Fibroblast of pulmonary artery (primary cell): ENCODE data around the gene ARL10.

ENCODE experiments used
- DNase-seq: peaks from one replicate; pipeline ENCODE4 v3.0.0-alpha.2; 2010; ENCODE audit warnings: low read depth
- H3K4me3 ChIP-seq: replicated peaks from 2 replicates; pipeline ENCODE4 v1.5.1; 2011; ENCODE audit warnings: low read depth, mild to moderate bottlenecking, control low read depth, low read length, moderate library complexity
- TF ChIP-seq, protein P1 (sequence below): IDR thresholded peaks from 2 replicates; pipeline ENCODE4 v1.5.1; 2011; ENCODE audit warnings: mild to moderate bottlenecking, control low read depth, low read length, inconsistent platforms; ENCODE audit errors: missing control alignments

Gene ARL10

GRCh38 chr5:176337913-176338312, 27.4 kb upstream of the ARL10 start:
- H3K4me3 ChIP-seq = no peak overlapping the region
- DNase-seq = no peak
- TF ChIP-seq, protein P1, sequence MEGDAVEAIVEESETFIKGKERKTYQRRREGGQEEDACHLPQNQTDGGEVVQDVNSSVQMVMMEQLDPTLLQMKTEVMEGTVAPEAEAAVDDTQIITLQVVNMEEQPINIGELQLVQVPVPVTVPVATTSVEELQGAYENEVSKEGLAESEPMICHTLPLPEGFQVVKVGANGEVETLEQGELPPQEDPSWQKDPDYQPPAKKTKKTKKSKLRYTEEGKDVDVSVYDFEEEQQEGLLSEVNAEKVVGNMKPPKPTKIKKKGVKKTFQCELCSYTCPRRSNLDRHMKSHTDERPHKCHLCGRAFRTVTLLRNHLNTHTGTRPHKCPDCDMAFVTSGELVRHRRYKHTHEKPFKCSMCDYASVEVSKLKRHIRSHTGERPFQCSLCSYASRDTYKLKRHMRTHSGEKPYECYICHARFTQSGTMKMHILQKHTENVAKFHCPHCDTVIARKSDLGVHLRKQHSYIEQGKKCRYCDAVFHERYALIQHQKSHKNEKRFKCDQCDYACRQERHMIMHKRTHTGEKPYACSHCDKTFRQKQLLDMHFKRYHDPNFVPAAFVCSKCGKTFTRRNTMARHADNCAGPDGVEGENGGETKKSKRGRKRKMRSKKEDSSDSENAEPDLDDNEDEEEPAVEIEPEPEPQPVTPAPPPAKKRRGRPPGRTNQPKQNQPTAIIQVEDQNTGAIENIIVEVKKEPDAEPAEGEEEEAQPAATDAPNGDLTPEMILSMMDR = no peak

DNA sequence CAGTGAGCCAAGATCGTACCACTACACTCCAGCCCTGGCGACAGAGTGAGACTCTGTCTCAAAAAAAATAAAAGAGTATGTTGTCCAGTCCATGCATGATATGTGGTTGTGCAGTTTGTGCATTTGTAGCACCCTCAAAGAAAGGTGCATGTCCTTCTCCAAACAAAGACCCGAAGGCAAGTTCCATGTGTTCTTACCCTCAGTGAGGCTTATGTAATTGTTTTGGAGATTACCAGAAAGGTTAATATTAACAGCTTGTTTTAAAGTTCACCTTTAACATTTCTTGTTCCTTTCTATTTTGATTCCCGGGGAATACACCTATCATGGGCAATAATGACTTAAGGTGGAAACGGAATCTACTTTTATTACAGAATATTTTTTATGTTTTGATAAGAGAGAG, 26.0 kb upstream of the ARL10 start:
- DNase-seq = no peak
- no peak overlapping the region for H3K4me3 ChIP-seq
- TF ChIP-seq, protein P1 = no peak

DNA sequence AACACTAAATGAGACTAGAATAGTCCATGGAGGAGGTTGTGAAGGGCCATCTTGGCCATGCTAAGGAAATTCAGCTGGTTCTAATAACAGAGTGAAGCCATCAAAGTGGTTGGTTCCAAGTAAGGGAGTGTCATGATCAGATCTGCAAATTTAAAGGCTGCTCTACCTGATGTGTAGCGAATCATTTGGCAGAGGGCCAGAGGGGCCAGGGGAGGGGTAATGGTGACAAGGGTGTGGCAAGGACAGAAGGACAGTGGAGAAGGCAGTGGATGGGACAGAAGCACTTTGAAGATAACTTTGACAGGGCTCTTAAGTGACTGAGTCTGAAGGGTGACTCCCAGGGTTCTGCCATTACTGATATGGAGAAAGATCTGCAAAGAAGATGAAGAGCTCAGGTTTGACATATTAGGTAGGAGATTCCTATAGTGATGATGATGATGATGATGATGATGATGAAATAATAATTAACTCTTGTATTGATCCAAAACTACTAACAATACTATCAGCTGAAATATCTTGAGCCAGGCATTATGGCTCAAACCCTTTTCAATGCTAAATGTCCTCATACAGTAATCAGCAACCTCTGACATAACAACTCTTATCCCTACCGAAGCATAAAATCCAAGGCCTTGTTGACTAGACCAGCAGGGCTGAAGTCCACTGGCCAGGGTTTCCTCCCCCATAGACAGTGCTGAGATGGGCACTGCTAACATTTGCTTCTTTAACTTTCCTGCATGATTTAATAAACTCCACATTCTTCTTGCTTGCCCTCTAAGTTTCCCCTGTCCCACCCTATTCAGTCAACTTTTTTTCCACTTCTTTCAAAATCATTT, 23.7 kb upstream of the ARL10 start:
- no peak for DNase-seq
- TF ChIP-seq, protein P1 = no peak
- H3K4me3 ChIP-seq = no peak overlapping the region

DNA sequence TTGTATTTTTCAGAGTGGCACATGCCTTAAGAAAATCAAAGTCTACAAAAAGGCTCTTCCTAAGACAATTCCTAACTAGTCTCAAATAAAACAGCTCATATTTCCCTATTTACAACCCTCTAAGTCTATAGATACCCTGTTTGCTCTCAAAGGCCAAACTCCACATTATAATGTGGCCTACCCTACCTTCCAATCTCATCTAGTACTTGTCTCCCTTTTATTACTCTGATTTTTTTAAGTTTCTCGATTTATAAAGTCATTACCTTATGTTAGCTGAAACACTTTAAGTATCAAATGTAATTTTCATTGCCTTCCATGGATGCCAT, 23.2 kb upstream of the ARL10 start:
- DNase-seq = no peak
- H3K4me3 ChIP-seq = no peak overlapping the region
- TF ChIP-seq, protein P1 = no peak

DNA sequence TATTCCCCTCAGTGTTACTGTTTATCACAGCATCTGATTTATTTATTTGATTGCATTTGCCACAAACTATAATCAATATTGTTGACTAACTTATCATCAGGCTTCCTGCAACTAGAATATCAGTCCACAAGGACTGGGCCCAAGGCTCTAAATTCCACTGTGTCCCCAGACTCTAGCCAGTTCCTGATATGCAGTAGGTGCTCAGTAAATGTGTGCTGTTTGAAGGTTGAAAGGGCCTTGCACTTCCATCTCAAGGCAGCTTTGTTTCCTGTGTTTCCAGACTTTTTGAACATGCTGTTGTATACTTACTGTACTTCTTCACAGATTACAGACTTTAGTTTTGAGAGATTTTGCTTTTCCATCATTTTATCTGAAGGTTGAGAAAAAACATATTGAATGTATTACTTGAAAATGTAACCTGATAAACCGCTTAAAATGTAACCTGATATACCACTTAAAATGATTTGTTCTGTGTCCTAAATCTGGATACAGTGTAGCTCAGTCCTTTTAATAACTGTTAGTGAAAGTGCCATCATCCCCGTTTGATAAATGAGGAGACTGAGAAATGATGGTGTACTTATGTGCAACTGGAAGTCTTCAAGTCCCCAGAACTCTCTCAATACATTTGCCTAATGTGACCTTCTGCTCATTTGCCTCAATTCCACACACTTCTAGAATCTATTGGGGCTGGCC, 22.4 kb upstream of the ARL10 start:
- no peak overlapping the region for H3K4me3 ChIP-seq
- DNase-seq = no peak

GRCh38 chr5:176350416-176350815, 14.9 kb upstream of the ARL10 start:
- no peak for DNase-seq
- TF ChIP-seq, protein P1 = no peak
- H3K4me3 ChIP-seq = no peak overlapping the region

More for the DNA sequence above, 22.4 kb upstream of the ARL10 start:
- TF ChIP-seq, protein P1 = no peak
